ENCODE measurements around the gene RPS2. TPM values are rescaled to one million over a fixed set of nuclear protein-coding genes. Genes with fewer than 3 reads are reported as not detected.

RPS2 gene
- polyA plus RNA-seq, 1 experiment, result 4,041 TPM

DNA sequence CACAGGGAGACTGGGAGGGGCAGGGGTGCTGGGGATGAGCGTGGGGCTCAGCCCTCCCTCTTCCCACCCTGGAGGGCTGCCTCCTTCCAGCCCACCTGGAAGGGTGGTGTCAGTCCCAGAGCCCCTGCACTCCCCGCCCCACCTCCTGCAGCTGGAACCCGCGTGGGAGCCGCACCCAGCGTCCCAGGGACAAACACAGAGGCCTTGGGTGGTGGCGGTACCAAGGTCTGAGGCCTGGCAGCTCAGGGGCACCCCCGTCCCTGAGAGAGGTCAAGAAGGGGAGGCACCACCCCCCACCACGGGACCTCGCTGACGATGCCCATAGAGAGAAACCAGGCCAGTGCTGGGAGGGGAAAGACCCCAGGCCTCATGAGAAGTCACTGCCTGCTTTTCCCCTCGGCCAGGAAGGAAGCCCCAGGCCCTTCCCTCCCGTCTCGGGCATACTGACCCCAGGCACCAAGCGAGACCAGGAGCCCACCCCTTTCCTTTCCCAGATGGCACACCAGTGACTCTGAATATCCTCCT lies 50.5 kb downstream of the RPS2 start:
- H3K4me3 ChIP-seq (ENCODE audit: low read depth, low read length), result no peak overlapping the region
- DNase-seq (ENCODE audit: low read depth), result no peak
- H3K27me3 ChIP-seq (ENCODE audit: control insufficient read depth, insufficient read depth, low read length), result peaks cover 44% of the 10 kb centered on the region
- H3K36me3 ChIP-seq (ENCODE audit: control insufficient read depth, insufficient read depth, low read length), result no peaks in the 10 kb centered on the region
- ChIA-PET CTCF (interaction anchor here (1.1 to 1.6 kb wide), 2 partner anchors 9 to 15 kb away, joined by 4 to 5 read pairs; no protein-coding TSS in a partner anchor), POLR2A (no interaction called here)
- TF ChIP-seq, protein P1, sequence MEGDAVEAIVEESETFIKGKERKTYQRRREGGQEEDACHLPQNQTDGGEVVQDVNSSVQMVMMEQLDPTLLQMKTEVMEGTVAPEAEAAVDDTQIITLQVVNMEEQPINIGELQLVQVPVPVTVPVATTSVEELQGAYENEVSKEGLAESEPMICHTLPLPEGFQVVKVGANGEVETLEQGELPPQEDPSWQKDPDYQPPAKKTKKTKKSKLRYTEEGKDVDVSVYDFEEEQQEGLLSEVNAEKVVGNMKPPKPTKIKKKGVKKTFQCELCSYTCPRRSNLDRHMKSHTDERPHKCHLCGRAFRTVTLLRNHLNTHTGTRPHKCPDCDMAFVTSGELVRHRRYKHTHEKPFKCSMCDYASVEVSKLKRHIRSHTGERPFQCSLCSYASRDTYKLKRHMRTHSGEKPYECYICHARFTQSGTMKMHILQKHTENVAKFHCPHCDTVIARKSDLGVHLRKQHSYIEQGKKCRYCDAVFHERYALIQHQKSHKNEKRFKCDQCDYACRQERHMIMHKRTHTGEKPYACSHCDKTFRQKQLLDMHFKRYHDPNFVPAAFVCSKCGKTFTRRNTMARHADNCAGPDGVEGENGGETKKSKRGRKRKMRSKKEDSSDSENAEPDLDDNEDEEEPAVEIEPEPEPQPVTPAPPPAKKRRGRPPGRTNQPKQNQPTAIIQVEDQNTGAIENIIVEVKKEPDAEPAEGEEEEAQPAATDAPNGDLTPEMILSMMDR (IDR thresholded peaks at IDR 0.05; ENCODE audit: insufficient read depth, low read depth, low read length), result no peak

DNA sequence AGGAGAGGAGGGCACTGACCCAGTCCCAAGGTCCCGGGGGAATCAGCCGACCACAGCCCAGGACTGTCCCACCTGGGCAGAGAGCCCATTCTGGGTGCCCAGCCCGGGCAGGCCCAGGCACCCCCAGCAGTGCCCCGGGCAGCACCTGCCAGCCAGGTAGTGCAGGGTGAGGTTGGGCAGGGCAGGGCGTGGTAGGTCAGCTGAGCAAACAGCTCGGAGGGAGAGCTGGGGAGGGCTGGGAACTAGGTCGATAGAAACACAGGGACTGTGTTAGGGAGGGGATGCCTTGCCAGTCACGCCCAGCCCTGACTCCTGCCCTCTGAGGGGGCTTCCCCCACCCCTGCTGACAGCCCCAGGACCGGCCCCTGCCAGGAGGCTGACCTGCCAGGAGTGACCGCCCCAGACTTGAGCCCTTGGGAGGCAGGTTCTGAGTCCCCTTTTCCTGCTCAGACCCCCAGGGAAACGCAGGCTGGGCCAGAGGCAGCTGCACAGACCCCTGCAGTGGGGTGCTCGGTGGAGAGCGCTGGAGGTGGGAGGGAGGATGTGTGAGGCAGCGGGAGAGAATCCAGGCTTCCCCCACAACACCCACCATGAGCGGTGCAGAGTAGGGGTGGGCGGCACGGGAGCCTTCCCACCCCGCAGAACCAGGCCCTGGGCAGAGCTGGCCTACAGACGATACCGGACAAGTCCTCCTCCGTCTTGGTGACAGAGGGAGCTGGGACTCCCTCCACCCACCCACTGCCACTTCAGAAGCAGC lies 51.1 kb downstream of the RPS2 start:
- POLR2A ChIA-PET, result no interaction called here
- DNase-seq (ENCODE audit: low read depth), result no peak
- H3K36me3 ChIP-seq (ENCODE audit: control insufficient read depth, insufficient read depth, low read length), result no peaks in the 10 kb centered on the region
- CTCF ChIA-PET, result interaction anchor here (1.1 kb wide), 1 partner anchor 16 kb away, joined by 5 read pairs; no protein-coding TSS in a partner anchor
- H3K4me3 ChIP-seq (ENCODE audit: low read depth, low read length), result no peak overlapping the region
- TF ChIP-seq, protein P1 (IDR thresholded peaks at IDR 0.05; ENCODE audit: insufficient read depth, low read depth, low read length), result no peak
- peaks cover 43% of the 10 kb centered on the region for H3K27me3 ChIP-seq (ENCODE audit: control insufficient read depth, insufficient read depth, low read length)

DNA sequence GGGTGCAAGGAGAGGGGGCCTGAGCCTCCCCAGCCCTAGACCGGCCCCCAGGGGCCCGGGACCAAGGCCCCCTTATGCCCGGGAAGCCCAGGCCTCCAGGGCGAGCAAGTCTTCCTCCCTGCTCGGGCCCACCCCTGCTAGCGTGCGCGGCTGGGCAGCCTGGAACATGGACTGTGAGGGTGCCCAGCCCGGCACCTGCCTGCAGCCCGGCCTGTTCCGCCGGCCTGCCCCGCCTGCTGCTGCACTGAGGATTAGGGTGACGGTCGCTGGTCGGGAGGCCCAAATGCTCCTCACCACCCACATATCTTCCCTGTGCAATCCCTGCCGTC lies 52.4 kb downstream of the RPS2 start:
- H3K4me3 ChIP-seq (ENCODE audit: low read depth, low read length), result no peak overlapping the region
- DNase-seq (ENCODE audit: low read depth), result no peak
- ChIA-PET POLR2A (no interaction called here), CTCF (no interaction called here)
- TF ChIP-seq, protein P1 (IDR thresholded peaks at IDR 0.05; ENCODE audit: insufficient read depth, low read depth, low read length), result no peak
- peaks cover 36% of the 10 kb centered on the region for H3K27me3 ChIP-seq (ENCODE audit: control insufficient read depth, insufficient read depth, low read length)
- H3K36me3 ChIP-seq (ENCODE audit: control insufficient read depth, insufficient read depth, low read length), result no peaks in the 10 kb centered on the region

Small RNA genes within 50 kb of the gene (small RNA-seq; reads per million reads assigned to genes)
- not detected for gene AC005363.2 (ENCODE audit: insufficient read length, low read depth, low replicate concordance)
- not detected for gene RN7SL219P (ENCODE audit: insufficient read length, low read depth, low replicate concordance)
- not detected for gene SNORA10 (ENCODE audit: insufficient read length, low read depth, low replicate concordance)
- not detected for gene SNORA64 (ENCODE audit: insufficient read length, low read depth, low replicate concordance)

Other genes with a start within 250 kb of the RPS2 start
- gene NME3, start 193.3 kb downstream of the RPS2 start, polyA plus RNA-seq (2011; rRNA removed), result 20.3 and 34.3 TPM in 2 replicates
- gene EME2, start 192.0 kb downstream of the RPS2 start, polyA plus RNA-seq (2011; rRNA removed), result 2.9 and 4.0 TPM in 2 replicates
- 64.2 and 69.6 TPM in 2 replicates for gene MRPS34, start 191.7 kb downstream of the RPS2 start, polyA plus RNA-seq (2011; rRNA removed)
- 15.0 and 36.5 TPM in 2 replicates for gene SPSB3, start 182.3 kb downstream of the RPS2 start, polyA plus RNA-seq (2011; rRNA removed)
- 27.9 and 38.0 TPM in 2 replicates for gene NUBP2, start 181.9 kb downstream of the RPS2 start, polyA plus RNA-seq (2011; rRNA removed)
- not detected in 2 replicates for gene IGFALS, start 171.1 kb downstream of the RPS2 start, polyA plus RNA-seq (2011; rRNA removed)
- gene HAGH, start 138.0 kb downstream of the RPS2 start, polyA plus RNA-seq (2011; rRNA removed), result 32.2 and 51.6 TPM in 2 replicates
- gene FAHD1, start 137.6 kb downstream of the RPS2 start, polyA plus RNA-seq (2011; rRNA removed), result 52.5 and 53.1 TPM in 2 replicates
- gene MEIOB, start 92.7 kb downstream of the RPS2 start, polyA plus RNA-seq (2011; rRNA removed), result 0.25 and 0.28 TPM in 2 replicates
- not detected in 2 replicates for gene HS3ST6, start 46.4 kb downstream of the RPS2 start, polyA plus RNA-seq (2011; rRNA removed)
- 44.4 and 61.9 TPM in 2 replicates for gene MSRB1, start 21.6 kb downstream of the RPS2 start, polyA plus RNA-seq (2011; rRNA removed)
- gene RPL3L, start 10.1 kb downstream of the RPS2 start, polyA plus RNA-seq (2011; rRNA removed), result not detected in 2 replicates
- 155 and 183 TPM in 2 replicates for gene NDUFB10, start 5.3 kb downstream of the RPS2 start, polyA plus RNA-seq (2011; rRNA removed)
- gene RNF151, start 2.0 kb upstream of the RPS2 start, polyA plus RNA-seq (2011; rRNA removed), result not detected in 2 replicates
- 16.5 and 33.1 TPM in 2 replicates for gene TBL3, start 7.2 kb upstream of the RPS2 start, polyA plus RNA-seq (2011; rRNA removed)
- 0.17 TPM in 1 of 2 replicates, not detected in the other for gene NOXO1, start 16.6 kb upstream of the RPS2 start, polyA plus RNA-seq (2011; rRNA removed)
- 14.6 and 19.8 TPM in 2 replicates for gene GFER, start 19.4 kb upstream of the RPS2 start, polyA plus RNA-seq (2011; rRNA removed)
- 2.5 and 3.3 TPM in 2 replicates for gene SYNGR3, start 25.1 kb upstream of the RPS2 start, polyA plus RNA-seq (2011; rRNA removed)
- gene ZNF598, start 45.0 kb upstream of the RPS2 start, polyA plus RNA-seq (2011; rRNA removed), result 14.4 and 23.0 TPM in 2 replicates
- gene NPW, start 55.0 kb upstream of the RPS2 start, polyA plus RNA-seq (2011; rRNA removed), result 0.26 and 0.33 TPM in 2 replicates
- 62.1 and 107 TPM in 2 replicates for gene NHERF2, start 62.1 kb upstream of the RPS2 start, polyA plus RNA-seq (2011; rRNA removed)
- gene NTHL1, start 83.0 kb upstream of the RPS2 start, polyA plus RNA-seq (2011; rRNA removed), result 14.6 and 21.0 TPM in 2 replicates
- 30.5 and 66.3 TPM in 2 replicates for gene TSC2, start 83.2 kb upstream of the RPS2 start, polyA plus RNA-seq (2011; rRNA removed)
- 40.1 and 76.1 TPM in 2 replicates for gene PKD1, start 171.1 kb upstream of the RPS2 start, polyA plus RNA-seq (2011; rRNA removed)
- gene RAB26, start 183.8 kb upstream of the RPS2 start, polyA plus RNA-seq (2011; rRNA removed), result 0.36 and 0.67 TPM in 2 replicates
- gene TRAF7, start 191.0 kb upstream of the RPS2 start, polyA plus RNA-seq (2011; rRNA removed), result 37.0 and 68.1 TPM in 2 replicates
- gene CASKIN1, start 231.8 kb upstream of the RPS2 start, polyA plus RNA-seq (2011; rRNA removed), result 0.01 and 0.02 TPM in 2 replicates
- 40.0 and 62.7 TPM in 2 replicates for gene MLST8, start 240.6 kb upstream of the RPS2 start, polyA plus RNA-seq (2011; rRNA removed)
- 1.5 and 1.7 TPM in 2 replicates for gene BRICD5, start 246.0 kb upstream of the RPS2 start, polyA plus RNA-seq (2011; rRNA removed)

Measured in BJ (cell line).